Osteoblast (primary cell): ENCODE results near the gene PHOX2B. TPM values are rescaled to one million over a fixed set of nuclear protein-coding genes. Genes with fewer than 3 reads are reported as not detected.

Experiments
- DNase-seq: peaks from one replicate; pipeline ENCODE4 v3.0.0; 2011; ENCODE audit warnings: low spot score, mixed read lengths; ENCODE audit not compliant: insufficient read length; ENCODE audit errors: missing footprints
- H2AFZ ChIP-seq: 2 replicates; pipeline ENCODE4 v1.6.0; 2011; ENCODE audit warnings: mild to moderate bottlenecking, low read length
- H3K27ac ChIP-seq: 2 replicates; pipeline ENCODE4 v1.5.1; 2011; ENCODE audit warnings: mild to moderate bottlenecking, low read depth, low read length, moderate library complexity
- H3K27me3 ChIP-seq: 2 replicates; pipeline ENCODE4 v1.6.0; 2012; ENCODE audit warnings: mild to moderate bottlenecking, control low read depth, inconsistent platforms, low read length, moderate library complexity; ENCODE audit not compliant: insufficient read depth
- H3K36me3 ChIP-seq: 2 replicates; pipeline ENCODE4 v1.5.1; 2011; ENCODE audit warnings: mild to moderate bottlenecking, low read length, control low read depth, moderate library complexity; ENCODE audit not compliant: insufficient read depth
- H3K4me1 ChIP-seq: 2 replicates; pipeline ENCODE4 v1.5.1; 2011; ENCODE audit warnings: mild to moderate bottlenecking, low read length, control low read depth, moderate library complexity; ENCODE audit not compliant: insufficient read depth
- H3K4me2 ChIP-seq: 2 replicates; pipeline ENCODE4 v1.6.0; 2011; ENCODE audit warnings: mild to moderate bottlenecking, low read length; ENCODE audit not compliant: insufficient read depth
- H3K4me3 ChIP-seq: fragments of 200-600 bp; sonication (generic); 3 replicates; pipeline ENCODE4 v1.5.1; 2012; ENCODE audit warnings: mild to moderate bottlenecking, low read length, inconsistent platforms; ENCODE audit not compliant: insufficient read depth
- H3K79me2 ChIP-seq: 2 replicates; pipeline ENCODE4 v1.6.0; 2012; ENCODE audit warnings: mild to moderate bottlenecking, low read length, control low read depth, inconsistent platforms; ENCODE audit not compliant: insufficient read depth
- H3K9me3 ChIP-seq: 2 replicates; pipeline ENCODE4 v1.5.1; 2011; ENCODE audit warnings: low read depth, low read length, control low read depth
- H4K20me1 ChIP-seq: 2 replicates; pipeline ENCODE4 v1.6.0; 2012; ENCODE audit warnings: mild to moderate bottlenecking, low read length, control low read depth; ENCODE audit not compliant: insufficient read depth
- CTCF ChIP-seq: IDR thresholded peaks from 2 replicates; pipeline ENCODE4 v1.5.1; 2011; ENCODE audit warnings: mild to moderate bottlenecking, low read depth, low read length, moderate library complexity; ENCODE audit errors: extremely low read depth
- total RNA-seq: library from RNA; depleted of rRNA; stranded (reverse); fragments of >200 nt; gene quantifications from 2 replicates; pipeline ENCODE4 v1.2.3, GENCODE V29; 2012

Gene PHOX2B
- total RNA-seq, 1 donor: not detected

DNA sequence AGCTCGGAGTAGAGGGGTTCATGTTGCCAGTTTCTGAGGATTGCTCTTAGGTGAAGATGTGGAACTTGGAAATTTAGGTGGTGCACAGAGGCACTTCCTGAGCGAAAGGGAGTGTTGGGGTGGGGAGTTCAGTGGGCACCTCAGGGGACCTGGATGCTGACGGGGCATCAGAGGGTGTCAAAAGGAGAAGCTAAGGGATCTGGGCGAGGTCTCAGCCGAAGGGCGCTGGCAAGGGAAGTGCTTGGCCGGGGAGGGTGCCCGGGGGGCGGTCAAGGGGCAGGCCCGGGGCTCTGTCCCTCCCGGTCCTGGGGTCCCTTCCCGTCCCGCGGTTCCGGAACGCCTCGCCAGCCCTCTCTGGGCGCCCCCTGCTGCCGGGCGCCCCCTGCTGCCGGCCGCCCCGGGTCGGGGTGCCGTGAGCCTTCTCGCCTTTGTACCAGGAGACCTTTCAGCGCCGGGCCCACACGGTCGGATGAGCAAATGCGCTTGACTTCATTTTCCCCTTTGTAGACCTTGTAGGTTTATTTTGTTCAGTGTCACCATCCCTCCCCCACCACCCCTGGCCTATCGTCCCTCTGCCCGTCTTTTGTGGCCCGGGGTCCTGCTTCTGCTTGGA, 3.0 kb upstream of the PHOX2B start:
- no peak overlapping the region for H3K27ac ChIP-seq
- no peaks in the 10 kb centered on the region for H3K4me1 ChIP-seq
- H3K79me2 ChIP-seq: no peaks in the 10 kb centered on the region
- no peaks in the 10 kb centered on the region for H4K20me1 ChIP-seq
- H3K36me3 ChIP-seq: no peaks in the 10 kb centered on the region
- H3K4me2 ChIP-seq: no peak overlapping the region
- H3K27me3 ChIP-seq: peaks cover 72% of the 10 kb centered on the region
- H3K4me3 ChIP-seq: no peak overlapping the region
- DNase-seq: peak; percentile 62
- no peak for TF ChIP-seq CTCF
- no peaks in the 10 kb centered on the region for H3K9me3 ChIP-seq
- H2AFZ ChIP-seq: no peak overlapping the region

GRCh38 chr4:41750626-41751448, 2.3 kb upstream of the PHOX2B start:
- Histone ChIP-seq H3K27me3 (peaks cover 78% of the 10 kb centered on the region), H4K20me1 (no peaks in the 10 kb centered on the region), H3K27ac (no peak overlapping the region), H3K4me2 (no peak overlapping the region), H3K9me3 (no peaks in the 10 kb centered on the region), H2AFZ (no peak overlapping the region), H3K36me3 (no peaks in the 10 kb centered on the region), H3K79me2 (no peaks in the 10 kb centered on the region), H3K4me3 (no peak overlapping the region), H3K4me1 (no peaks in the 10 kb centered on the region)
- TF ChIP-seq CTCF: no peak
- no peak for DNase-seq

- Histone ChIP-seq H4K20me1 (no peaks in the 10 kb centered on the region), H3K27me3 (peaks cover 83% of the 10 kb centered on the region)
These were observed 1.6 kb upstream of the PHOX2B start for GRCh38 chr4:41750121-41750625.

More at GRCh38 chr4:41750121-41750625, 1.6 kb upstream of the PHOX2B start:
- Histone ChIP-seq H2AFZ (no peak overlapping the region), H3K4me1 (no peaks in the 10 kb centered on the region), H3K4me2 (no peak overlapping the region), H3K4me3 (no peak overlapping the region), H3K27ac (no peak overlapping the region), H3K9me3 (no peaks in the 10 kb centered on the region), H3K79me2 (no peaks in the 10 kb centered on the region), H3K36me3 (no peaks in the 10 kb centered on the region)
- DNase-seq: peak; percentile 48
- no peak for TF ChIP-seq CTCF
